ENCODE data around the gene FREM1.

Gene FREM1, protein sequence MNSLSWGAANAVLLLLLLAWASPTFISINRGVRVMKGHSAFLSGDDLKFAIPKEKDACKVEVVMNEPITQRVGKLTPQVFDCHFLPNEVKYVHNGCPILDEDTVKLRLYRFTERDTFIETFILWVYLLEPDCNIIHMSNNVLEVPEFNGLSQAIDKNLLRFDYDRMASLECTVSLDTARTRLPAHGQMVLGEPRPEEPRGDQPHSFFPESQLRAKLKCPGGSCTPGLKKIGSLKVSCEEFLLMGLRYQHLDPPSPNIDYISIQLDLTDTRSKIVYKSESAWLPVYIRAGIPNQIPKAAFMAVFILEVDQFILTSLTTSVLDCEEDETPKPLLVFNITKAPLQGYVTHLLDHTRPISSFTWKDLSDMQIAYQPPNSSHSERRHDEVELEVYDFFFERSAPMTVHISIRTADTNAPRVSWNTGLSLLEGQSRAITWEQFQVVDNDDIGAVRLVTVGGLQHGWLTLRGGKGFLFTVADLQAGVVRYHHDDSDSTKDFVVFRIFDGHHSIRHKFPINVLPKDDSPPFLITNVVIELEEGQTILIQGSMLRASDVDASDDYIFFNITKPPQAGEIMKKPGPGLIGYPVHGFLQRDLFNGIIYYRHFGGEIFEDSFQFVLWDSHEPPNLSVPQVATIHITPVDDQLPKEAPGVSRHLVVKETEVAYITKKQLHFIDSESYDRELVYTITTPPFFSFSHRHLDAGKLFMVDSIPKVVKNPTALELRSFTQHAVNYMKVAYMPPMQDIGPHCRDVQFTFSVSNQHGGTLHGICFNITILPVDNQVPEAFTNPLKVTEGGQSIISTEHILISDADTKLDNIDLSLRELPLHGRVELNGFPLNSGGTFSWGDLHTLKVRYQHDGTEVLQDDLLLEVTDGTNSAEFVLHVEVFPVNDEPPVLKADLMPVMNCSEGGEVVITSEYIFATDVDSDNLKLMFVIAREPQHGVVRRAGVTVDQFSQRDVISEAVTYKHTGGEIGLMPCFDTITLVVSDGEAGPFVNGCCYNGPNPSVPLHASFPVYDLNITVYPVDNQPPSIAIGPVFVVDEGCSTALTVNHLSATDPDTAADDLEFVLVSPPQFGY (N-terminal part only)

DNA sequence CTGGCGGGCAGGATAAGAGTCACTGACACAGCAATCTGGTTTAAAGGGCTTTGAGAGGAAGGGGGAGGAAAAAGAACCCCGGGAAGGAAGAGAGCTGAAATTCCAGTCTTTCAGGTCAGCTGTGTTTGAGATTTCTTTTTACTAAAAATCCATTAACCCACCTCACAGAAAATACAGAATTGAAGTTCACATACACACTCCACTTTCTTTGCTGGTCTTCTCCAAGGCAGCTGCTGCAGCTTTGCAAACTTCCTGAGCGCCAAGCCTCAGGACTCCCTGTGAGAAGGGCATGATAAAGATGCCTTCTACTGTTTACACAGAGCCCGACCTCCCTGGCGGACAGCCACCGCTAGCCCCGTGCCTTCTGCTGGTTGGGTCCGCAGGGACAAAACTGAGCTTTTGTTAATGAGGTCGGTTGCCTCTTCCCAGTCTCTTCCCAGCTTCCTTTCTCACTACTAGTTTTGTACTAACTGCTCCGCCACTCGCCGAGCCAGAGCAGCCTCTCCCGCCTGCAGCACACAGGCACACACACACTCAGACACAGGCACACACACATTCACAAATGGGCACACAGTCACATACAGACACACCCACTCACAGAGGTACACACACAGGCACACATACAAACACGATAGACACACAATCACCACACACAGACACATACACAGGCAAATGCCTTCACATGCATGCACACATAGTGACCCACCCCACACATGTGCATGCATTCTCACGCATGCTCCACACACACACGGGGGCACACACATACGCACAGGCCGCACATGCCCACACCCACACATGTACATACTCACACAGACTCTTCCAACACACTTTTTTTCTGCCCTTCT is at the start of gene FREM1:
Gene FREM1, minus strand, starts transcription at position 468 of the 845 bp plus-strand sequence. CDS start 41,451 bp downstream, outside the sequence.
- H3K4me3 ChIP-seq (ENCODE audit: low read length) = no peak within 1 kb of the TSS
- TF ChIP-seq ZNF274 (IDR thresholded peaks at IDR 0.05; ENCODE audit: low read depth, low read length) = no peak

DNA sequence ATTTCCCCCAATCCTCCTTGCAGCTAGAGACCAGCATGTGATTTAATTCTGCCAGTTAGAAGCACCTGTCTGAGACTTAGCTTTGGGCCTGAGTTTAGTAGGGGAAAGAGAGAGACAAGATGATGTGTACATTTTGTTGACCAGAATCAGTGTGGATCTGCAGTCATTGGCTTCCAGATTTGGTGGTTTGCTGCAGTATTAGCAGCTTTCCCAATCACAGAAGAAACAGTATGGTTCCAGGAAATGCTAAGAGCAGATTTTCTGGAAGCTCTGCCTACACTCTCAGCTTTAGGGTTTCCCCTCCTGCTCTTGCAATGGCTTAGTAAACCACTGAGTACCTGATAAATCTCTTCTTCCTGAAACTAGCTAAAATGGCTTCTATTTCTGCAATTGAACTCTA is 48.8 kb upstream of the FREM1 start:
- H3K4me3 ChIP-seq (ENCODE audit: low read length) = no peak overlapping the region
- TF ChIP-seq ZNF274 (IDR thresholded peaks at IDR 0.05; ENCODE audit: low read depth, low read length) = no peak

DNA sequence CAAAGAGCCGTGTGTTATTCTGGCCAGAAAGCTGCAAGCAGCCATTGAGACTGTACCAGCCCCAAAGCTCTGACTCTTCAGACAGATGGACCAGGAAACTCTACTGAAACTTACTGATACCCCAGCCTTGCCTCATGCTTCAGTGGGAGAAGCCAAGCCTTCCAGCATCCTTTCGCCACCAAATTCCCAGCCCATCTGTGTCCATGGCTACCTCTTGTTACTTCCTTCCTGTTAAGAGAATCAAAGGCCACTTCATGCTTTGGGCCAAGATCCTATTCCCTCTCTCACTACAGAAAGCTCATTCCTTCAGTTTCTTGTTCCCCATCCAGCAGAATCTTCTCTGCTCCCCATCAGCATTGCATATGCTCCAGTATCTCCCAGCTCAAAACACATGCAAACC is 46.9 kb upstream of the FREM1 start:
- no peak for TF ChIP-seq ZNF274 (IDR thresholded peaks at IDR 0.05; ENCODE audit: low read depth, low read length)
- H3K4me3 ChIP-seq (ENCODE audit: low read length) = no peak overlapping the region

DNA sequence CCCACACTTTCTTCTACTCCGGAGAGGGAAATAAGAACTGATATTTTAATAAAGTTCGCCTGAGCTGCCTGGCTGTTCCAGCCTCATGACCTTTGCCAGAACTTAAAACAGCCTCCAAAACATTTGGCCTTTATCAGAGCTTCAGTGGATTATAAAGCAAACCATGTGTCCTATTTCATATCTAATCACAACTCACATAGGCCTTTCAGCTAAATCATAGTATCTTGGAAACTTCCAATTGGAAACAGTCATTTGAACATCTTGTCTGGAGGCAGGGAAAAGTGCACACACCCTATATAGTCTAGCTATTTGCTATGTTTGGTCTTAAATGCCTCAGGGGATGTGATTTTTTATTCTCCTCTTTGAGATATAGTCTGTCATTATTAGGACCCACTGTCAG is 46.0 kb upstream of the FREM1 start:
- no peak for TF ChIP-seq ZNF274 (IDR thresholded peaks at IDR 0.05; ENCODE audit: low read depth, low read length)
- no peak overlapping the region for H3K4me3 ChIP-seq (ENCODE audit: low read length)

DNA sequence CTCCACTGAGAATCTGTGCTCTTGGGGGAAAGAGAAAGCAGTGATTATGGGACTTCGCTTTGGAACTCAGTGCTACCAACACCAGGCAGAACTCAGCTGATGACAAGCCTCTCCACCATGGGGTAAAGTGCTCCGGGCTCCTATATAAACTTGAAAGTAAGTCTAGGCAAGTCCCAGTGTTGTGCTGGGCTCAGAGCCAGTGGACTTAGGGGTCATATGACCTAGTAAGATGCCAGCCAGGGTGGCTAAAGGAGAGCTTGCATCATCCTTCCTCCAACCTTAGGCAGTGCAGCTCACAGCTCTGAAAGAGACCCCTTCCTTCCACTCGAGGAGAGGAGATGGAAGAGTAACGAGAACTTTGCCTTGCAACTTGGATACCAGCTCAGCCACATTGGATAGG is 35.1 kb upstream of the FREM1 start:
- no peak for TF ChIP-seq ZNF274 (IDR thresholded peaks at IDR 0.05; ENCODE audit: low read depth, low read length)
- no peak overlapping the region for H3K4me3 ChIP-seq (ENCODE audit: low read length)

DNA sequence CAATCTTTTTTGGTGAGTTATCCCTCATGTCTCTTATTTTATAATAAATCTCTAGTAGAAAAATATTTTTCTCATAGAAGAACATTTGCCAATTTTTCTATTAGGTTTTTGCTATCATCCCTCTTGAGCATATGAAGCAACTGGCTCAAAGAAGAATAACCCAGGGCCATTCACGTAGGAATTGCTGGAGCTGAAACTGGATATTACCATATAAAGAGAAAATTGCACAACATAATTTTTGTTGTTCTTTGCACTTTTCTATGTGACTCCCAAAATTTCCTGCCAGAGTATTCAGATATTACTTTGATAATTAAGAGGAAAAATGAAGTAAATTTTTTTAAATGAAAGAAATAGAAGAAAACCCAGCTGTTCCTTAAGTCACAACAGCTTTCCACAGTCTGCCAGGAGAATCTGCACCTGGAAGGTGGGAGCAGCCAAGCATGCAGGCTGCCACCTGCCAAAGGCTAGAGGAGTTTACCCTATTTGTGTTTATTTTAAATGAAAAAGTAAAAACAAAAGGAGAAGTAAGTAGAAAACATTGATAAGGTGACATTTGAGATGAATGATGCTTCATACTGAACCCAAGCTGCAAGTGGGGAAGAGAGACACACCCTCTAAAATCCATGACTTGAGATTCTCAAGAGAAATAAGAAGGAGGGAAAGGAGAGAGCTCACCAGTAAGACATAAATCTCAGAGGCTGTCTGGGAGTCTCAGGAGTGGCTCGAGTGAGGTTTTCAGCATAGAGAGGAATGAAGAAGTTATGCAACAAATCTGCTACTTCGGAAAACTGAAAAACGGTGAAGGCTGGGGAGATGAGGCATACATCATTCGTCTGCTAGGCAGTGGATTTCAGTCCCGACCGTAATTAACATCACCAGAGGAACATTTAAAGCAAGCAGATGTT is 31.5 kb upstream of the FREM1 start:
- TF ChIP-seq ZNF274 (IDR thresholded peaks at IDR 0.05; ENCODE audit: low read depth, low read length) = no peak
- no peak overlapping the region for H3K4me3 ChIP-seq (ENCODE audit: low read length)

DNA sequence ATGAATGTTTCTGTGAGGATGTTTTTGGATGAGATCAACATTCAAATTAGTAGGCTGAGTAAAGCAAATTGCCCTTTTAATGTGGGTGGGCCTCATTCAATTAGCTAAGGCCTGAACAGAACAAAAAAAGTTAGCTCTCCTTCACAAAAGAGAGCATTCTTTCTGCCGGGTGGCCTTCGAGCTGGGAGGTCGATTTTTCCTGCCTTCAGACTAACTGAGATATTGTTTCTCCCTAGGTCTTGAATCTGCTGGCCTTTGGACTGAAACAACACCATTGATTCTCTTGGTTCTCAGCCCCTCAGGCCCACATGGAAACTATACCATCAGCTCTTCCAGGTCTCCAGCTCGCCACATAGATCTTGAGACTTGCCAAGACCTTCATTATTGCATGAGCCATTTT is 29.1 kb upstream of the FREM1 start:
- no peak for TF ChIP-seq ZNF274 (IDR thresholded peaks at IDR 0.05; ENCODE audit: low read depth, low read length)
- no peak overlapping the region for H3K4me3 ChIP-seq (ENCODE audit: low read length)

DNA sequence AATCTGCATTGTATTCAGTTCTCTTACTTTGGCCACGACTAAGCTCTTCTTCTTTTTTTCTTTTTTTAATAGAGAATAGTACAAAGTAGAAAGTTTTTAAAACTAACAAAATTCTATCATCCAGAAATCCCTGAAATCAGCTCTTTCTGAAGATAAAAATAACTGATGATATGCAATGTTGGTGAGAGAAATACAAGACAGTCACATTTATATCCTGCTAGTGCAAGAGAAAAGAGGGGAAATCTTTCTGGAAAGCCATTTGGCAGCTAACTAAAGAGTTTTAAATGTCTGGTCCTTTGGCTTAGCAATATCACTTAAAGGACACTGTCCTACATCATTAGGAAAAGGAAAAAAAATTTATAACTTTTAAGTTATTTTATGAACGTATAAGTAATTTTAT is 27.0 kb upstream of the FREM1 start:
- no peak for TF ChIP-seq ZNF274 (IDR thresholded peaks at IDR 0.05; ENCODE audit: low read depth, low read length)
- no peak overlapping the region for H3K4me3 ChIP-seq (ENCODE audit: low read length)

DNA sequence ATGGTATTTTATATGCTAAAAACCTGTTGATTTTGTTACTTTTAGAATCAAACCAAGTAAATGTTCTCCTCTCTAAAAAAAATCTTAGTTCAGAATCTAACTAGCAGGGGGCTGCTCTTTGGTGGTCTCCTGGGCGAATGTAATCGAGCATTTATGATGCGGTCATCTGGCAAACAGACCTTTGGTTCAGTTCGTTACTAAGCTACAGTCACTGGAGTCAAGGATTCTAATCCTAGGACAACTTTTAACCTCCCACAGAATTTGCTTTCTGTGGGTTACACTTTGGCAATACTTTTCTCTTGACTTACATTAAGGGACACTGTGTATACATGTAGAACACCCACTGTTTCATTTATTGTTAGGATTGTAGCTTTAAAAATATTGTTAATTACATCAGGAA is 26.3 kb upstream of the FREM1 start:
- no peak overlapping the region for H3K4me3 ChIP-seq (ENCODE audit: low read length)
- no peak for TF ChIP-seq ZNF274 (IDR thresholded peaks at IDR 0.05; ENCODE audit: low read depth, low read length)

DNA sequence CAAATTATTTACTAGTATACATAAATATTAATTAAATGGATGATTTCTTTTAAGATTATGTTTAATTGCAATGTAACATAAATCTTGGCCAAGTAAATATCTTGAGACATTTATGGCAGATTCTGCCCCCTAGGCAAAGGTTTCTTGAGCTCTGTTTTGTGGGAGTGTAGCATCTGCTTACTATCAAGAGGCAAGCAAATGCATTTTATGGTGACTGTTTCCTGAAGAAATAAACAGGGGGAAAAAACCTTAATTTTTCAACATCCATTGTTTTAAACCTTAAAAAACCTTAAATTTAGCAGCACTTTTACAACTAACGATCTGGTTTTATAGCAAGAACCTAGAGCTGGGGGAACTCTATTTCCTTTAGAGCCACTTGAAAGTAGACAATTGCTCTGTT is 25.7 kb upstream of the FREM1 start:
- no peak for TF ChIP-seq ZNF274 (IDR thresholded peaks at IDR 0.05; ENCODE audit: low read depth, low read length)
- no peak overlapping the region for H3K4me3 ChIP-seq (ENCODE audit: low read length)

DNA sequence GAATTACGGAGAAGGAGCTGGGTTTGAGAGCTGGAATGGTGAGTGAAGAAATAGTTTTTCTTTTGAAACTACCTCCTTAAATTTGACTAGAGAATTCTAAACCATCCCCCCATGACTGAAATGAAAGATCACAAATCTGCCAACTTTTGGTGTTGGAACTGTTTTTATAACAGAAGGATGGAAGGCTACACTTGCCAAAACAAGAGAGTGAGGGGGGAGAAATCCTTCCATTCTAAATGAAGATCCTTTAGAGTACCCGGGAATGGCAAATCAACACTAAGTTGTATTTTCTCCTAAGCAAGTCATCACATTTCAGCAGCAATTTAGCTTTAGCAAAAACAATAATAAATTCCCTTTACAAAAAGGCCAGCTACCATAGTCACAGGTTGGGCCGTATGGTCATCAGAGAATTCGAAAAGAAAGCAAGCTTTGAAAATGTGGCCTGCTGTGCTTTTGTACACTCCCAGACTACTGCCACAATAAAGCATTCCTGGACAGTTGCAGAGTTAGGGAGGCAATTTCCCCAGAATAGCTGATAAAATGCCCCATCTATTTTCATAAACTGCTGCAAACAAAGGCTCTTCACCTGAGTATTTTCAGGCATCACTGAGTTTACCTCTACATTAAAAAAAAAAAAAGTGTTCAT is 25.0 kb upstream of the FREM1 start:
- no peak overlapping the region for H3K4me3 ChIP-seq (ENCODE audit: low read length)
- no peak for TF ChIP-seq ZNF274 (IDR thresholded peaks at IDR 0.05; ENCODE audit: low read depth, low read length)

DNA sequence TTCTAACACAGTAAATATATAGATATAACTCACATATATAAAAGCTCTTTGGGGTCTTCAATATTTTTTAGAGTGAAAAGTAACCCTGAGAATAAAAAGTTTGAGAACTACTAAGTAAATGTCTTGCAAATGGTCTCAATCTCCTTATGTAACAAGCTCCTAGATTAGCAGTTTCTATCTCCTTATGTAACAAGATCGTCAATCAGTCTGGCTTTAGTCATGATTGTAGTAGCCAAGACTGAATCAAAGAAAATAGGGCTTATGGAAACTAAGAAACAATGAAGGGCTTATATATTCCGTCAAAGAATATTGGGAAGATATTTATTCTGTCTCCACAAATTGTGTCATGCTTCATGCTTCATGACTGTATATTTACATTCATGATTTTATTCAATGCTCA is 22.4 kb upstream of the FREM1 start:
- no peak overlapping the region for H3K4me3 ChIP-seq (ENCODE audit: low read length)
- no peak for TF ChIP-seq ZNF274 (IDR thresholded peaks at IDR 0.05; ENCODE audit: low read depth, low read length)

Measured in GM08714 (cell line).